ENCODE data around the gene IGLON5. TPM values are rescaled to one million over a fixed set of nuclear protein-coding genes. Genes with fewer than 3 reads are reported as not detected.

The IGLON5 gene
- total RNA-seq, 1 experiment from 2014 or later = not detected

DNA sequence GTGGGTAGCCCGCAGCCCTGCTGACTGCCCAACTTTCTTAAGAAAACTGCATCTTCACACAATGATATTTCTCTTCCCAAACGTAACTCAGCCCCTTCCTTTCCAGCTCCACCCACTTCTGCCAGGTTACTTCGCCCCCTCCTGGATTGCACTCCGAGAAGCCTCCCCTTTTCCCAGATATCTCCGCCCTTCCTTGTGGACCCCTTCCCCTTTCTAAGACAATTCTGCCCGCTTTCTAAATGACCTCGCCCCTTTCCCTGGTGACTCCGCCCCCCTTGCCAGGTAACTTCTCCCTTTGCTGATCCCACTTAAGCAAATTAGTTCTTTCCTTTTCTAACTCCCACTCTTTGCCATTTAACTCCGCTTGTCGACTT, 27.9 kb downstream of the IGLON5 start:
- H3K27me3 ChIP-seq (replicated peaks; ENCODE audit: control insufficient read depth, insufficient read depth, low read length) = no peaks in the 10 kb centered on the region
- no peaks in the 10 kb centered on the region for H3K9me3 ChIP-seq
- peaks cover 26% of the 10 kb centered on the region for H3K4me1 ChIP-seq
- TF ChIP-seq, protein P1, sequence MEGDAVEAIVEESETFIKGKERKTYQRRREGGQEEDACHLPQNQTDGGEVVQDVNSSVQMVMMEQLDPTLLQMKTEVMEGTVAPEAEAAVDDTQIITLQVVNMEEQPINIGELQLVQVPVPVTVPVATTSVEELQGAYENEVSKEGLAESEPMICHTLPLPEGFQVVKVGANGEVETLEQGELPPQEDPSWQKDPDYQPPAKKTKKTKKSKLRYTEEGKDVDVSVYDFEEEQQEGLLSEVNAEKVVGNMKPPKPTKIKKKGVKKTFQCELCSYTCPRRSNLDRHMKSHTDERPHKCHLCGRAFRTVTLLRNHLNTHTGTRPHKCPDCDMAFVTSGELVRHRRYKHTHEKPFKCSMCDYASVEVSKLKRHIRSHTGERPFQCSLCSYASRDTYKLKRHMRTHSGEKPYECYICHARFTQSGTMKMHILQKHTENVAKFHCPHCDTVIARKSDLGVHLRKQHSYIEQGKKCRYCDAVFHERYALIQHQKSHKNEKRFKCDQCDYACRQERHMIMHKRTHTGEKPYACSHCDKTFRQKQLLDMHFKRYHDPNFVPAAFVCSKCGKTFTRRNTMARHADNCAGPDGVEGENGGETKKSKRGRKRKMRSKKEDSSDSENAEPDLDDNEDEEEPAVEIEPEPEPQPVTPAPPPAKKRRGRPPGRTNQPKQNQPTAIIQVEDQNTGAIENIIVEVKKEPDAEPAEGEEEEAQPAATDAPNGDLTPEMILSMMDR (IDR thresholded peaks at IDR 0.05; ENCODE audit: insufficient read depth in 1 of 2, low read depth in 1 of 2, low read length in 1 of 2, severe bottlenecking in 1 of 2, unreplicated experiment in 1 of 2) = no peak
- Mint-ChIP-seq H3K36me3 (ENCODE audit: insufficient read depth, unreplicated experiment) (peaks cover 24% of the 10 kb centered on the region), H3K27ac (ENCODE audit: unreplicated experiment) (peak overlapping the region; percentile 90), H3K9me3 (ENCODE audit: unreplicated experiment) (no peaks in the 10 kb centered on the region), H3K4me1 (ENCODE audit: low read depth, unreplicated experiment) (peaks cover 25% of the 10 kb centered on the region), H3K4me3 (ENCODE audit: unreplicated experiment) (peak overlapping the region; percentile 86), H3K27me3 (ENCODE audit: insufficient read depth, unreplicated experiment) (no peaks in the 10 kb centered on the region)
- ChIA-PET POLR2A (interaction anchor here (0.5 to 2.2 kb wide), 12 partner anchors 10 to 828 kb away, joined by 3 to 67 read pairs (median 7); partner anchors contain the start of genes ETFB, JOSD2 and ZNF175), CTCF (interaction anchor here (0.6 to 3.9 kb wide), 18 partner anchors 15 to 621 kb away, joined by 3 to 46 read pairs (median 7); partner anchors contain the start of genes ETFB and NKG7)
- BruUV-seq (replicated peaks) = no TSS peak
- 0 out of 2 replicates have a peak, but pooled peaks cover 1% of the 10 kb centered on the region for H3K36me3 ChIP-seq (ENCODE audit: control insufficient read depth, insufficient read depth, low read length)
- H3K4me3 ChIP-seq (ENCODE audit: low read depth, low read length) = peak overlapping the region; percentile 78
- intact Hi-C loops (cut with micrococcal nuclease; ENCODE audit: unreplicated experiment) = loop anchor here (1.0 to 2.0 kb wide), 5 partner anchors 15 to 318 kb away; no protein-coding TSS in a partner anchor
- DNase-seq = no peak

DNA sequence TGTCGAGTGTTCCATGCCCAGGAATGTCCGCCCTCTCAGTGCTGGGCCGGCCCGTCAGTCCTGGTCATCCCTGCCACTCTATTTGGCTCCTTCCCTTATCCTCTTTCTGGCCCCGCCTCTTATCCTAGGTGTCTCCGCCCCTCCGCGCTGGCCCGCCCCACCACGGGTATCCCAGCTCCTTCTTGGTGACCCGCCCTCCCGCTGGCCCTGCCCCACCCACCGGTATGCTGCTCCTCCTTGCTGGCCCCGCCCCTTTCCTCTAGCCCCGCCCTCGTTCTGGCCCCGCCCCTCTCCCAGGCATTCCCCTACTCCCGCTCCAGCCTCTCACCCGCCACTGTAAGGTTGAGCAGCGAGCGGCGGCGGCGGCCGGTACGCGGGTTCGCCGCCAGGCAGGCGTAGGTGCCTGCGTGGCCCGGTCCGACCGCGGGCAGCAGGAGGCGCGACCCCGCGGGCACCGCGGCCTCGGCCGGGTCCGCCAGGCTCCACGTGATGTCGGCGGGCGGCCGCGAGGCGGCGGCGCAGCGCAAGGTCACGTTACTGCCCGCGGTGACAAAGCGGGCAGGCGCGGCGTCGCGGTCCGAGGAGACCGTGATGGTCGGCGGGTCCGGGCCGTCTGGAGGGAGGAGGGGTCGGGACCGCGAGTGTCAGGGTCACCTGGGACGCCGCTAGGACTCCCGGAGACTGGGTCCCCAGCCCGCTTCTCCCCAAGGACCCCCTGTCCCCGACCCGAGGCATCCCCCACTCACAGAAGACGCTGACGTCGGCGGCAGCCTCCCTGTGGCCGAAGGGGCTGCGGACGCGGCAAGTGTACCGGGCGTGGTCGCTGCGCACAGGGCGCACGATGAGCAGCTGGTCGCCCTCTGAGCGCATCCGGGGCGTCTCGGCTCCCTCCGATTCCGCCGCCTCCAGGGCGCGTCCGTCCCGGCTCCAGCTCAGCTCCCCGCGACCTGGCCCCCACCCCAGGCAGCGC, 28.5 kb downstream of the IGLON5 start:
- H3K36me3 Mint-ChIP-seq (ENCODE audit: insufficient read depth, unreplicated experiment) = peaks cover 28% of the 10 kb centered on the region
- CTCF ChIA-PET = interaction anchor here (0.6 to 3.9 kb wide), 18 partner anchors 15 to 621 kb away, joined by 3 to 46 read pairs (median 7); partner anchors contain the start of genes ETFB and NKG7
- peak overlapping the region; percentile 86 for H3K4me3 Mint-ChIP-seq (ENCODE audit: unreplicated experiment)
- no peaks in the 10 kb centered on the region for H3K27me3 ChIP-seq (replicated peaks; ENCODE audit: control insufficient read depth, insufficient read depth, low read length)
- H3K36me3 ChIP-seq (ENCODE audit: control insufficient read depth, insufficient read depth, low read length) = 0 out of 2 replicates have a peak, but pooled peaks cover 1% of the 10 kb centered on the region
- TF ChIP-seq, protein P1 (IDR thresholded peaks at IDR 0.05; ENCODE audit: insufficient read depth in 1 of 2, low read depth in 1 of 2, low read length in 1 of 2, severe bottlenecking in 1 of 2, unreplicated experiment in 1 of 2) = peak in 1 of 2 experiments; percentile 33
- H3K4me1 ChIP-seq = peaks cover 26% of the 10 kb centered on the region
- peak overlapping the region; percentile 78 for H3K4me3 ChIP-seq (ENCODE audit: low read depth, low read length)
- no peaks in the 10 kb centered on the region for H3K9me3 Mint-ChIP-seq (ENCODE audit: unreplicated experiment)
- H3K27me3 Mint-ChIP-seq (ENCODE audit: insufficient read depth, unreplicated experiment) = no peaks in the 10 kb centered on the region
- POLR2A ChIA-PET = interaction anchor here (0.5 to 2.2 kb wide), 14 partner anchors 10 to 829 kb away, joined by 3 to 67 read pairs (median 6); partner anchors contain the start of genes ETFB, JOSD2 and ZNF175
- H3K27ac Mint-ChIP-seq (ENCODE audit: unreplicated experiment) = peak overlapping the region; percentile 91
- peaks cover 25% of the 10 kb centered on the region for H3K4me1 Mint-ChIP-seq (ENCODE audit: low read depth, unreplicated experiment)
- intact Hi-C loops (cut with micrococcal nuclease; ENCODE audit: unreplicated experiment) = loop anchor here (1.0 to 2.0 kb wide), 5 partner anchors 14 to 317 kb away; no protein-coding TSS in a partner anchor
- DNase-seq = peak; percentile 99 to 100
- H3K9me3 ChIP-seq = no peaks in the 10 kb centered on the region
- BruUV-seq (replicated peaks) = no TSS peak

DNA sequence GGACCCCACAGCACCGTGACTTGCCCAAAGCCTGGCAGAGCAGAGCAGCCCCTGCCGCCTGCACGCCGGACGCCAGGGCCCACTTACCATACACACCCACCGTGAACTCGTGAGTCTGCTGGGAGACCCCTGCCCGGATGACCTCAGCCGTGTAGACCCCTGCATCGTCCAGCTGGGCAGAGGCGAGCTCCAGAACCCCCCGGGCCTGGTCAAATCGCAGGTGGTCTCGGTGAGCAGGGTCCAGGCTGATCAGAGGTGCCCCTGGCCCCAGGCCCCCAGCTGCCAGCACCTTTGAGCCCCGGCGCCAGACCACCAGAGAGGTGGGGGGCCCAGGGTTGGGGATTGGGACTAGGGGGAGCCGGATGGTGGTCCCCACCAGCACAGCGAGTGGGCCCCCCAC, 29.6 kb downstream of the IGLON5 start:
- no peaks in the 10 kb centered on the region for H3K9me3 ChIP-seq
- TF ChIP-seq, protein P1 (IDR thresholded peaks at IDR 0.05; ENCODE audit: insufficient read depth in 1 of 2, low read depth in 1 of 2, low read length in 1 of 2, severe bottlenecking in 1 of 2, unreplicated experiment in 1 of 2) = no peak
- no peak for DNase-seq
- ChIA-PET CTCF (interaction anchor here (2.3 to 3.9 kb wide), 3 partner anchors 14 to 27 kb away, joined by 24 to 46 read pairs (median 30); partner anchors contain the start of gene ETFB), POLR2A (interaction anchor here (0.5 to 2.4 kb wide), 6 partner anchors 14 to 349 kb away, joined by 3 to 67 read pairs (median 7); no protein-coding TSS in a partner anchor)
- no TSS peak for BruUV-seq (replicated peaks)
- 0 out of 2 replicates have a peak, but pooled peaks cover 1% of the 10 kb centered on the region for H3K36me3 ChIP-seq (ENCODE audit: control insufficient read depth, insufficient read depth, low read length)
- no peaks in the 10 kb centered on the region for H3K27me3 ChIP-seq (replicated peaks; ENCODE audit: control insufficient read depth, insufficient read depth, low read length)
- Mint-ChIP-seq H3K36me3 (ENCODE audit: insufficient read depth, unreplicated experiment) (peaks cover 34% of the 10 kb centered on the region), H3K27ac (ENCODE audit: unreplicated experiment) (peak overlapping the region; percentile 91), H3K4me3 (ENCODE audit: unreplicated experiment) (peak overlapping the region; percentile 86), H3K27me3 (ENCODE audit: insufficient read depth, unreplicated experiment) (no peaks in the 10 kb centered on the region), H3K4me1 (ENCODE audit: low read depth, unreplicated experiment) (peaks cover 25% of the 10 kb centered on the region), H3K9me3 (ENCODE audit: unreplicated experiment) (no peaks in the 10 kb centered on the region)
- peak overlapping the region; percentile 78 for H3K4me3 ChIP-seq (ENCODE audit: low read depth, low read length)
- peaks cover 26% of the 10 kb centered on the region for H3K4me1 ChIP-seq
- intact Hi-C loops (cut with micrococcal nuclease; ENCODE audit: unreplicated experiment) = no loop called here

Data from Caco-2 (cell line).